ENCODE measurements around the gene RPS17. TPM values are rescaled to one million over a fixed set of nuclear protein-coding genes. Genes with fewer than 3 reads are reported as not detected.

Gene RPS17
- total RNA-seq, 2 experiments from 2014 or later = 3,057 to 3,069 TPM

DNA sequence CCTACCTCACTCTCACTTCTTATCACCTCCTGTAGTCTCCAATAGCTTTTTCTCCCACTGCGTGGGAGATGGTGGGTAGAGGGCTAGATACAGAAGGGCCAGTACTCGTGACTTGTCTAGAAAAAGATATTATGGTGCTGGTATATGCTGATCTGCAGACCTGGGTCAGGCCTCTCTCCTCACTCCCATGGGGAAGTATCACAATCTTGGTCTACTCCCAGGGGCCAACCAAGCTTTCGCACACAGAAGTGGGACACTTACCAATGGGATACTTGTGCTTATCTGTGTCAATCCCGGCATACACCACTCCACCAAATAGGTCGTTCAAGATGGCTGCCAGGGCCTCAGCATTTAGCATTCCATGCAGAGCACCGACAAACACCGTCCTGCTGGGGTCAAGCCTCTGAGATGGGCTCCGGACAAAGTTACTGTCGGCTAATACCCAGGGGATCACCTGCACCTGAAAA lies 9.0 kb upstream of the RPS17 start:
- Mint-ChIP-seq H3K27me3 (no peaks in the 10 kb centered on the region), H3K36me3 (ENCODE audit: low read depth) (no peaks in the 10 kb centered on the region), H3K4me3 (no peak overlapping the region), H3K4me1 (ENCODE audit: low read depth) (peaks cover 5% of the 10 kb centered on the region), H3K27ac (no peak overlapping the region), H3K9me3 (no peaks in the 10 kb centered on the region)
- TF ChIP-seq, protein P1, sequence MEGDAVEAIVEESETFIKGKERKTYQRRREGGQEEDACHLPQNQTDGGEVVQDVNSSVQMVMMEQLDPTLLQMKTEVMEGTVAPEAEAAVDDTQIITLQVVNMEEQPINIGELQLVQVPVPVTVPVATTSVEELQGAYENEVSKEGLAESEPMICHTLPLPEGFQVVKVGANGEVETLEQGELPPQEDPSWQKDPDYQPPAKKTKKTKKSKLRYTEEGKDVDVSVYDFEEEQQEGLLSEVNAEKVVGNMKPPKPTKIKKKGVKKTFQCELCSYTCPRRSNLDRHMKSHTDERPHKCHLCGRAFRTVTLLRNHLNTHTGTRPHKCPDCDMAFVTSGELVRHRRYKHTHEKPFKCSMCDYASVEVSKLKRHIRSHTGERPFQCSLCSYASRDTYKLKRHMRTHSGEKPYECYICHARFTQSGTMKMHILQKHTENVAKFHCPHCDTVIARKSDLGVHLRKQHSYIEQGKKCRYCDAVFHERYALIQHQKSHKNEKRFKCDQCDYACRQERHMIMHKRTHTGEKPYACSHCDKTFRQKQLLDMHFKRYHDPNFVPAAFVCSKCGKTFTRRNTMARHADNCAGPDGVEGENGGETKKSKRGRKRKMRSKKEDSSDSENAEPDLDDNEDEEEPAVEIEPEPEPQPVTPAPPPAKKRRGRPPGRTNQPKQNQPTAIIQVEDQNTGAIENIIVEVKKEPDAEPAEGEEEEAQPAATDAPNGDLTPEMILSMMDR (IDR thresholded peaks at IDR 0.05) = no peak
- intact Hi-C loops (cut with micrococcal nuclease) = no loop called here
- POLR2A ChIA-PET = no interaction called here
- DNase-seq (no peak), ATAC-seq (no peak)
- CTCF ChIA-PET = interaction anchor here (2.7 kb wide), 1 partner anchor 18 kb away, joined by 11 read pairs; no protein-coding TSS in a partner anchor

DNA sequence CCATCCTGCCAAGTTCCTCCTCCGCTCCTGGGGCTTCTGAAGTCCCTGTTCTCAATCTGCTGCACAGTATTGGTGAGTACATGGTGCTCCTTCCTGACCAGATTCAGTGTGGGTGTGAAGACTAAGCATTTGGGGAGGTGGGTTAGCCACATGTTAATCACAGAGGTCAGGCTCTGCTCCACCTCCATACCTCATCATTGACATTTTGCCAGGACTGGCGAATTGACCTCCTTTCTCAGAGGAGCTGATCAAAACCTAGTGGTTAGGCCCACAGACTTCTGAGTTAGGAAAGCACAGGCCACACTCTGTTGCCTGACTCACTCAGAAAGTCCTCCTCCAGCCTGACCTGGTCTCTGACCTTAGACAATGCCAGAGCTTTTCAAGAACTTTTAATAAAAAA lies 8.4 kb upstream of the RPS17 start:
- TF ChIP-seq, protein P1 (IDR thresholded peaks at IDR 0.05) = no peak
- POLR2A ChIA-PET = no interaction called here
- H3K36me3 Mint-ChIP-seq (ENCODE audit: low read depth) = no peaks in the 10 kb centered on the region
- no peak overlapping the region for H3K27ac Mint-ChIP-seq
- CTCF ChIA-PET = interaction anchor here (2.7 kb wide), 1 partner anchor 18 kb away, joined by 11 read pairs; no protein-coding TSS in a partner anchor
- peak; percentile 80 for ATAC-seq
- H3K4me3 Mint-ChIP-seq = no peak overlapping the region
- peak; percentile 62 for DNase-seq
- H3K27me3 Mint-ChIP-seq = no peaks in the 10 kb centered on the region
- H3K4me1 Mint-ChIP-seq (ENCODE audit: low read depth) = peaks cover 5% of the 10 kb centered on the region
- intact Hi-C loops (cut with micrococcal nuclease) = no loop called here
- no peaks in the 10 kb centered on the region for H3K9me3 Mint-ChIP-seq

DNA sequence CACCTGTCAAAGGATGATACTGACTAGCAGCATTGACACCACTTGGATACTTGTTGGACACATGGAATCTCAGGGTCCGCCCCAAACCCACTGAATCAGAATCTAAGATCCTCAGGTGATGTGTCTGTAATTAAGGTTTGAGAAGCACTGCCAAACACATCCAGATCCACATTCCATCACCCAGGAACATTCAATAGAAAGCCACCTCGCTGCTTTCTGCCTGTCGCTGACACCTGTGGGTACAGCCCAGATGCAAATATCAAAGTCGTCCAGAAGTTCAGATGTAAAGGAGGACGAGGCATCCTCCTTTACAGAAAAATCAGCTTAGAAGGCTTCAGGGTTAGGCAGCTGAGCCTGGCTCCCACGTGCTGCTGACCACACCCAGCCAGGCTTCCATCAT lies 5.2 kb upstream of the RPS17 start:
- ChIA-PET POLR2A (no interaction called here), CTCF (interaction anchor here (0.8 kb wide), 1 partner anchor 15 kb away, joined by 3 read pairs; no protein-coding TSS in a partner anchor)
- peaks cover 17% of the 10 kb centered on the region for H3K4me1 Mint-ChIP-seq (ENCODE audit: low read depth)
- TF ChIP-seq, protein P1 (IDR thresholded peaks at IDR 0.05) = no peak
- H3K9me3 Mint-ChIP-seq = no peaks in the 10 kb centered on the region
- no peak overlapping the region for H3K4me3 Mint-ChIP-seq
- no peak for DNase-seq
- no peak overlapping the region for H3K27ac Mint-ChIP-seq
- intact Hi-C loops (cut with micrococcal nuclease) = no loop called here
- peaks cover 9% of the 10 kb centered on the region for H3K36me3 Mint-ChIP-seq (ENCODE audit: low read depth)
- no peak for ATAC-seq
- no peaks in the 10 kb centered on the region for H3K27me3 Mint-ChIP-seq

DNA sequence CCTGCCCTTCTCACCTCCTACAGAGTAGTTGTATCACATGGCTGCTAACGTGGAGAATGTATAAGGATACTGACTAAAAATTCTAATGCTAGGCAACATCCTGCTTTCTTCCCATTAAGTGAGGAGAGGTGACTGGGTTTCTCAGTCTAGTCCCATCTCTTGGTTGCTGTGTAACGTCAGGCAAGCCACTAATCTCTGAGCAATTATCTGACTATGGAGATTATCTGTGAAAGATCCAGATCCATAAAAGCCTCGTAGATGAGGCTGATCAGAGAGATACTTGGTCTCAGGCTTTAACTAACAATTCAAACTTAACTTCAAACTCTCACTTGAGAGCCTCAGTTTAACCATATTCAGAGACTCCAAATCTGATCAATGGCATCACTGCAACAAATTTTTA lies 4.7 kb upstream of the RPS17 start:
- ChIA-PET CTCF (no interaction called here), POLR2A (no interaction called here)
- Mint-ChIP-seq H3K9me3 (no peaks in the 10 kb centered on the region), H3K27me3 (no peaks in the 10 kb centered on the region), H3K4me1 (ENCODE audit: low read depth) (peaks cover 17% of the 10 kb centered on the region), H3K27ac (no peak overlapping the region), H3K4me3 (no peak overlapping the region), H3K36me3 (ENCODE audit: low read depth) (peaks cover 11% of the 10 kb centered on the region)
- TF ChIP-seq, protein P1 (IDR thresholded peaks at IDR 0.05) = no peak
- no peak for DNase-seq
- ATAC-seq = no peak
- intact Hi-C loops (cut with micrococcal nuclease) = no loop called here

DNA sequence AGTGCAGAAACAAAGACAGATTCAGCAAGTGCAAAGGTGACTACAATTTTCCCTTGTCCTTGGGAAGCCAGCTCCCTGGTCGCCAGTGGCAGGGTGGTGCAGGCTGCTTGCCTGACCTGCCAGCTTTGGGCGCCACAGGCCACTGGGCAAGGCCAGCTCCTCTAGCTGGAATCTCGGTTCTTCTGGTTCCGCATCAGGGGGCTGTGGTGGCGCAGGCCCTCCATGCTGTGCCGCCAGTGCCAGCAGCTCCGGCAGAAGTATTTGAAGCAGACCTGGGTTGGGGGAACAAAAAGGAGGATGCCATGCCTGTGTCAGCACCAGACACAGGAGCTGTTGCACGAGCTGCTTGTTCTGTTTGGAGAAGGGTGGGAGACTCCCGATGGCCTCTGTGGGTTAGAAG lies 4.2 kb upstream of the RPS17 start:
- intact Hi-C loops (cut with micrococcal nuclease) = no loop called here
- Mint-ChIP-seq H3K27me3 (no peaks in the 10 kb centered on the region), H3K9me3 (no peaks in the 10 kb centered on the region), H3K27ac (no peak overlapping the region), H3K4me1 (ENCODE audit: low read depth) (peaks cover 17% of the 10 kb centered on the region), H3K4me3 (no peak overlapping the region), H3K36me3 (ENCODE audit: low read depth) (peaks cover 17% of the 10 kb centered on the region)
- TF ChIP-seq, protein P1 (IDR thresholded peaks at IDR 0.05) = no peak
- ChIA-PET POLR2A (no interaction called here), CTCF (no interaction called here)
- DNase-seq (no peak), ATAC-seq (no peak)

Data from activated CD8-positive, alpha-beta T cell treated with anti-CD3 and anti-CD28 coated beads for 36 hours (primary cell).